Measurements from ENCODE around the gene KCTD10.

Gene KCTD10

GRCh38 chr12:109482491-109482890 lies 5.4 kb upstream of the KCTD10 start:
- H3K4me3 ChIP-seq (IDR thresholded peaks at IDR 0.05; ENCODE audit: insufficient read depth, low read depth, low read length) = no peak overlapping the region
- TF ChIP-seq CTCF (conservative IDR thresholded peaks at IDR 0.05; ENCODE audit: low read depth, low read length) = no peak
- H3K27ac ChIP-seq = no peak overlapping the region
- H3K27me3 ChIP-seq (ENCODE audit: insufficient read depth, low read depth) = no peaks in the 10 kb centered on the region
- peaks cover 8% of the 10 kb centered on the region for H3K4me1 ChIP-seq (ENCODE audit: low read depth, poor library complexity, severe bottlenecking)
- H3K36me3 ChIP-seq (ENCODE audit: insufficient read depth) = no peaks in the 10 kb centered on the region
- H3K4me2 ChIP-seq = no peak overlapping the region
- H4K20me1 ChIP-seq (ENCODE audit: insufficient read depth) = no peaks in the 10 kb centered on the region
- no peaks in the 10 kb centered on the region for H3K79me2 ChIP-seq (ENCODE audit: insufficient read depth, low read depth)
- H2AFZ ChIP-seq (ENCODE audit: low read depth) = no peak overlapping the region
- H3K9ac ChIP-seq = no peak overlapping the region

DNA sequence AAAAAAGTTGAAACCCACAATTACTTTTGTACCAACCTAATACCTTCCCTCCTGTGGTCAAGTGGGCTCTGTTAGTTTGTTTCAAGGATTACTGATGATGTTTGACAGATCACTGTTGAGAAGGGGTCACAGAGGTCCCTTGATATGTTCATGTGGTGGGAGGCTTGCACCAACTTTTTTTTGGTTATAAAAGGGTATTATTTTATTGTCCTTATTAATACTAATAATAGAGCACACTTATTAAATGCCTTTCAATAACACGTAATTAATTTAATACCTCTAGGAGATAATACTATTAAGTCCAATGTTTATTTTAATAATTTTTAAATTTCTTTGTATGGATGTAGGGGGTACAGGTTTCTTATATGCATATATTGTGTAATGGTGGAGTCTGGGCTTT lies 4.8 kb upstream of the KCTD10 start:
- Histone ChIP-seq H3K9ac (no peak overlapping the region), H3K79me2 (ENCODE audit: insufficient read depth, low read depth) (no peaks in the 10 kb centered on the region), H3K27ac (no peak overlapping the region), H4K20me1 (ENCODE audit: insufficient read depth) (no peaks in the 10 kb centered on the region), H3K4me2 (no peak overlapping the region), H3K4me3 (IDR thresholded peaks at IDR 0.05; ENCODE audit: insufficient read depth, low read depth, low read length) (no peak overlapping the region), H3K36me3 (ENCODE audit: insufficient read depth) (no peaks in the 10 kb centered on the region), H3K4me1 (ENCODE audit: low read depth, poor library complexity, severe bottlenecking) (peaks cover 8% of the 10 kb centered on the region), H2AFZ (ENCODE audit: low read depth) (no peak overlapping the region), H3K27me3 (ENCODE audit: insufficient read depth, low read depth) (no peaks in the 10 kb centered on the region)
- TF ChIP-seq CTCF (conservative IDR thresholded peaks at IDR 0.05; ENCODE audit: low read depth, low read length) = no peak

GRCh38 chr12:109480356-109480755 lies 3.3 kb upstream of the KCTD10 start:
- Histone ChIP-seq H3K4me2 (no peak overlapping the region), H3K4me3 (IDR thresholded peaks at IDR 0.05; ENCODE audit: insufficient read depth, low read depth, low read length) (no peak overlapping the region), H3K36me3 (ENCODE audit: insufficient read depth) (no peaks in the 10 kb centered on the region), H3K79me2 (ENCODE audit: insufficient read depth, low read depth) (peaks cover 15% of the 10 kb centered on the region; the same call in 1 of the 2 replicates), H3K4me1 (ENCODE audit: low read depth, poor library complexity, severe bottlenecking) (peaks cover 12% of the 10 kb centered on the region), H3K9ac (no peak overlapping the region), H2AFZ (ENCODE audit: low read depth) (no peak overlapping the region), H3K27ac (no peak overlapping the region), H4K20me1 (ENCODE audit: insufficient read depth) (no peaks in the 10 kb centered on the region), H3K27me3 (ENCODE audit: insufficient read depth, low read depth) (no peaks in the 10 kb centered on the region)
- no peak for TF ChIP-seq CTCF (conservative IDR thresholded peaks at IDR 0.05; ENCODE audit: low read depth, low read length)

DNA sequence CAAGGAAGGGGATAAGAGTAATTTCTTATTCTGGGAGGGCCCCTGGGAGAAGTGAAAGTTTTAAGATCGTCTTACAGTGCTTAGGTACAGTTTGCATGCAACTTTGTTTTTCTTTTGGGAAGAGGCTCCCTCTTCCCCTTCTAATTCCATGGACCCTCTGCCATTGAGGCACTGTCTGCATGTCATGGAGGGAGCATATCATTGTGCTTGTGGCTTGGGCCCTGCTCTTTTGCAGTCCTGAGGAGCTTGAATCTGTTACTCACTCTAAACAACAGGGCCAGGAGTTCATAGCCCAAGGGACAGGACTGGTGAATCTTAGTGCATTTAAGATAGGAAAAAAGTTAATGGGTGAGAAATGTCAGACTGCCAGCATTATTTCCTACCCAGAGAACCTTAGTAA lies 2.7 kb upstream of the KCTD10 start:
- no peak overlapping the region for H2AFZ ChIP-seq (ENCODE audit: low read depth)
- H3K4me3 ChIP-seq (IDR thresholded peaks at IDR 0.05; ENCODE audit: insufficient read depth, low read depth, low read length) = no peak overlapping the region
- no peaks in the 10 kb centered on the region for H3K36me3 ChIP-seq (ENCODE audit: insufficient read depth)
- TF ChIP-seq CTCF (conservative IDR thresholded peaks at IDR 0.05; ENCODE audit: low read depth, low read length) = no peak
- no peaks in the 10 kb centered on the region for H3K27me3 ChIP-seq (ENCODE audit: insufficient read depth, low read depth)
- no peak overlapping the region for H3K9ac ChIP-seq
- H3K4me2 ChIP-seq = no peak overlapping the region
- H3K4me1 ChIP-seq (ENCODE audit: low read depth, poor library complexity, severe bottlenecking) = peaks cover 12% of the 10 kb centered on the region
- no peak overlapping the region for H3K27ac ChIP-seq
- no peaks in the 10 kb centered on the region for H4K20me1 ChIP-seq (ENCODE audit: insufficient read depth)
- H3K79me2 ChIP-seq (ENCODE audit: insufficient read depth, low read depth) = peaks cover 19% of the 10 kb centered on the region; the same call in 1 of the 2 replicates
